Astrocyte of the spinal cord (primary cell): ENCODE measurements around the gene FPGS.
A peak's percentile ranks its signal among the peaks of the same experiment; 100 is the strongest.

ENCODE experiments used
- DNase-seq: peaks from one replicate; pipeline ENCODE4 v3.0.0; 2011; ENCODE audit warnings: low read depth, low spot score
- H3K4me3 ChIP-seq: 2 replicates; pipeline ENCODE4 v1.5.1; 2011; ENCODE audit warnings: low read depth, mild to moderate bottlenecking, low read length, moderate library complexity
- CTCF ChIP-seq: IDR thresholded peaks from 2 replicates; pipeline ENCODE4 v1.5.1; 2012; ENCODE audit warnings: low read depth, mild to moderate bottlenecking, low read length, inconsistent platforms
- in situ Hi-C: cut with HindIII; loops from 2 replicates; pipeline ENCODE4 v1.10.0; 2017; ENCODE audit warnings: low sequenced_read_pairs

FPGS gene

GRCh38 chr9:127850286-127850830 is 47.7 kb downstream of the FPGS start:
- no peak overlapping the region for H3K4me3 ChIP-seq
- TF ChIP-seq CTCF = no peak
- no peak for DNase-seq
- in situ Hi-C loops = no loop called here

GRCh38 chr9:127852829-127853228 is 50.1 kb downstream of the FPGS start:
- H3K4me3 ChIP-seq = peak overlapping the region; percentile 64
- in situ Hi-C loops = no loop called here
- DNase-seq = no peak
- no peak for TF ChIP-seq CTCF

- peak overlapping the region; percentile 64 for H3K4me3 ChIP-seq
- no peak for TF ChIP-seq CTCF
- no peak for DNase-seq
- in situ Hi-C loops = no loop called here
These were observed 50.9 kb downstream of the FPGS start for GRCh38 chr9:127853312-127854183.

- H3K4me3 ChIP-seq = peak within 1 kb of the TSS; percentile 64
- in situ Hi-C loops = no loop called here
- peak; percentile 33 for TF ChIP-seq CTCF
- DNase-seq = peak; percentile 56
These were observed 51.6 kb downstream of the FPGS start, which contains the start of gene ENG for GRCh38 chr9:127854184-127854806. TSS of gene ENG (minus strand) at chr9:127854658. CDS start at chr9:127854355, 303 bp downstream.

GRCh38 chr9:127854960-127855359 is 52.3 kb downstream of the FPGS start:
- in situ Hi-C loops = no loop called here
- DNase-seq = no peak
- no peak overlapping the region for H3K4me3 ChIP-seq
- no peak for TF ChIP-seq CTCF

- TF ChIP-seq CTCF = no peak
- no peak for DNase-seq
- H3K4me3 ChIP-seq = no peak overlapping the region
- in situ Hi-C loops = no loop called here
These were observed 52.8 kb downstream of the FPGS start for GRCh38 chr9:127855522-127855921.
